Activated CD4-positive, alpha-beta T cell treated with anti-CD3 and anti-CD28 coated beads, Interleukin-2, amount 10 ng/mL, durations not matched to agents 24 days and 14 days (primary cell): ENCODE results near the gene AVPI1. TPM values are rescaled to one million over a fixed set of nuclear protein-coding genes. Genes with fewer than 3 reads are reported as not detected.

ENCODE experiments used
- DNase-seq: peaks from one replicate; pipeline ENCODE4 v3.0.0; 2022
- H3K27ac Mint-ChIP-seq: one replicate; pipeline ENCODE4 v1.8.0; 2022; ENCODE audit warnings: mild to moderate bottlenecking, mixed read lengths
- H3K27me3 Mint-ChIP-seq: one replicate; pipeline ENCODE4 v1.8.0; 2022; ENCODE audit warnings: mixed read lengths
- H3K36me3 Mint-ChIP-seq: one replicate; pipeline ENCODE4 v1.8.0; 2022; ENCODE audit warnings: low read depth, mild to moderate bottlenecking, mixed read lengths
- H3K4me1 Mint-ChIP-seq: one replicate; pipeline ENCODE4 v1.8.0; 2021; ENCODE audit warnings: mixed read lengths
- H3K4me3 Mint-ChIP-seq: one replicate; pipeline ENCODE4 v1.8.0; 2022; ENCODE audit warnings: mild to moderate bottlenecking, moderate library complexity, mixed read lengths
- H3K9me3 Mint-ChIP-seq: one replicate; pipeline ENCODE4 v1.8.0; 2021; ENCODE audit warnings: mixed read lengths
- intact Hi-C: fragments of 100-400 bp; cut with micrococcal nuclease; formaldehyde crosslinking; loops from one replicate; pipeline ENCODE4 v1.15.1; 2023
- total RNA-seq: library from RNA; stranded (reverse); gene quantifications from 2 replicates; pipeline ENCODE4 v1.2.3, GENCODE V29; 2022

Gene AVPI1
- total RNA-seq, 1 donor from 2014 or later, result 1.1 TPM

- Mint-ChIP-seq H3K36me3 (no peaks in the 10 kb centered on the region), H3K4me3 (no peak overlapping the region), H3K27me3 (peaks cover 10% of the 10 kb centered on the region), H3K27ac (no peak overlapping the region), H3K4me1 (peaks cover 5% of the 10 kb centered on the region), H3K9me3 (no peaks in the 10 kb centered on the region)
- intact Hi-C loops, result no loop called here
- DNase-seq, result no peak
These were observed 31.7 kb upstream of the AVPI1 start for GRCh38 chr10:97718659-97719142.

- Mint-ChIP-seq H3K9me3 (no peaks in the 10 kb centered on the region), H3K4me1 (peaks cover 5% of the 10 kb centered on the region), H3K27ac (no peak overlapping the region), H3K4me3 (no peak overlapping the region), H3K27me3 (peaks cover 10% of the 10 kb centered on the region), H3K36me3 (no peaks in the 10 kb centered on the region)
- no peak for DNase-seq
- intact Hi-C loops, result no loop called here
These were observed 31.1 kb upstream of the AVPI1 start for GRCh38 chr10:97718178-97718577.

- H3K9me3 Mint-ChIP-seq, result no peaks in the 10 kb centered on the region
These were observed 30.6 kb upstream of the AVPI1 start for GRCh38 chr10:97717627-97718026.

DNA sequence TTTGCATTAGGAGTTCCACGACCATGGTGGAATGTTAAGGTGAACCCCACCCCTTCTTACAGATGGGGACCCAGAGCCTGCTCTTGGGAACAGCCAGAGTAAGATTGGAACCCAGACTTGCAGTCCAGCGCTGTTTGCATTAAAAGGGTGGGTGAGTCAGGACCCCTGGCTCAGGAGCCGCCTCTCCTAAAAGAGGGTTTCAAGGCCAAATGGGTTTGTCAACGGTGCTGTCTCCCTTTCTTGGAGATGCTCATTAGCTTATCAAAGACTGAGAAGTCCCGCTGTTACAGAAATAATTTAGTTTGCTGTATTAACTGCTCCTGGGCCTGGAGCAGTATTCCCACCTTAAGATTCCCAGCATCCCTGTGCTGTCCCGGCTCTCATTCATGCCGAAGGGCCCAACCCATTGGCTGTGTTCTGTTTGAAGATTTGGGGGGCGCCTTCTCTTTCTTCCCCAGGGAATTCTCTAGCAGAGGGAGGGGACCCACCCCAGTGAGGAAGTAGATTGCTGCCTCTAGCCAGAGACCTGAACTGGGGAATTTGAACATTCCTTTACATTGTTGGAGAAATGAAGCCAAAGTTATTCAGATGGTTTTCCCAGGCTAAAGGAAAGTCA, 28.3 kb upstream of the AVPI1 start:
- intact Hi-C loops, result no loop called here

More at GRCh38 chr10:97717627-97718026, 30.6 kb upstream of the AVPI1 start:
- intact Hi-C loops, result no loop called here
- Mint-ChIP-seq H3K27me3 (peaks cover 15% of the 10 kb centered on the region), H3K4me3 (no peak overlapping the region), H3K4me1 (peaks cover 10% of the 10 kb centered on the region), H3K27ac (no peak overlapping the region), H3K36me3 (no peaks in the 10 kb centered on the region)
- no peak for DNase-seq

GRCh38 chr10:97714401-97715258, 27.6 kb upstream of the AVPI1 start:
- H3K27ac Mint-ChIP-seq, result peak overlapping the region; percentile 97

More for the DNA sequence above, 28.3 kb upstream of the AVPI1 start:
- DNase-seq, result no peak
- peak overlapping the region; percentile 97 for H3K4me3 Mint-ChIP-seq
- peaks cover 18% of the 10 kb centered on the region for H3K27me3 Mint-ChIP-seq
- H3K4me1 Mint-ChIP-seq, result peaks cover 10% of the 10 kb centered on the region
- no peaks in the 10 kb centered on the region for H3K36me3 Mint-ChIP-seq
- peak overlapping the region; percentile 65 for H3K27ac Mint-ChIP-seq
- no peaks in the 10 kb centered on the region for H3K9me3 Mint-ChIP-seq

GRCh38 chr10:97713826-97714400, 26.9 kb upstream of the AVPI1 start:
- H3K9me3 Mint-ChIP-seq, result no peaks in the 10 kb centered on the region
- H3K36me3 Mint-ChIP-seq, result no peaks in the 10 kb centered on the region
- peaks cover 26% of the 10 kb centered on the region for H3K27me3 Mint-ChIP-seq
- H3K4me3 Mint-ChIP-seq, result peak overlapping the region; percentile 97
- DNase-seq, result peak; percentile 87
- peaks cover 10% of the 10 kb centered on the region for H3K4me1 Mint-ChIP-seq
- peak overlapping the region; percentile 97 for H3K27ac Mint-ChIP-seq
- intact Hi-C loops, result loop anchor here (1.0 kb wide), 2 partner anchors 23 to 27 kb away; partner anchors contain the start of genes AVPI1 and ZFYVE27

More at GRCh38 chr10:97714401-97715258, 27.6 kb upstream of the AVPI1 start:
- intact Hi-C loops, result loop anchor here (1.0 kb wide), 2 partner anchors 23 to 27 kb away; partner anchors contain the start of genes AVPI1 and ZFYVE27
- peak; percentile 61 for DNase-seq
- peaks cover 20% of the 10 kb centered on the region for H3K27me3 Mint-ChIP-seq
- peak overlapping the region; percentile 97 for H3K4me3 Mint-ChIP-seq
- H3K36me3 Mint-ChIP-seq, result no peaks in the 10 kb centered on the region
- H3K4me1 Mint-ChIP-seq, result peaks cover 10% of the 10 kb centered on the region
- no peaks in the 10 kb centered on the region for H3K9me3 Mint-ChIP-seq

- peak; percentile 62 for DNase-seq
- intact Hi-C loops, result no loop called here
- no peaks in the 10 kb centered on the region for H3K36me3 Mint-ChIP-seq
- H3K4me1 Mint-ChIP-seq, result peaks cover 10% of the 10 kb centered on the region
- no peaks in the 10 kb centered on the region for H3K9me3 Mint-ChIP-seq
- H3K27me3 Mint-ChIP-seq, result peaks cover 26% of the 10 kb centered on the region
- peak within 1 kb of the TSS; percentile 97 for H3K4me3 Mint-ChIP-seq
- peak within 1 kb of the TSS; percentile 97 for H3K27ac Mint-ChIP-seq
These were observed 26.3 kb upstream of the AVPI1 start, which contains the start of gene MARVELD1 for GRCh38 chr10:97713339-97713825. MARVELD1 (plus strand) TSS chr10:97713730; CDS start chr10:97713877, 147 bp downstream.

- H3K4me3 Mint-ChIP-seq, result peak overlapping the region; percentile 28
- peaks cover 29% of the 10 kb centered on the region for H3K27me3 Mint-ChIP-seq
- H3K27ac Mint-ChIP-seq, result no peak overlapping the region
- intact Hi-C loops, result no loop called here
- DNase-seq, result no peak
- H3K36me3 Mint-ChIP-seq, result no peaks in the 10 kb centered on the region
- peaks cover 10% of the 10 kb centered on the region for H3K4me1 Mint-ChIP-seq
- no peaks in the 10 kb centered on the region for H3K9me3 Mint-ChIP-seq
These were observed 24.9 kb upstream of the AVPI1 start for GRCh38 chr10:97711640-97712572.

DNA sequence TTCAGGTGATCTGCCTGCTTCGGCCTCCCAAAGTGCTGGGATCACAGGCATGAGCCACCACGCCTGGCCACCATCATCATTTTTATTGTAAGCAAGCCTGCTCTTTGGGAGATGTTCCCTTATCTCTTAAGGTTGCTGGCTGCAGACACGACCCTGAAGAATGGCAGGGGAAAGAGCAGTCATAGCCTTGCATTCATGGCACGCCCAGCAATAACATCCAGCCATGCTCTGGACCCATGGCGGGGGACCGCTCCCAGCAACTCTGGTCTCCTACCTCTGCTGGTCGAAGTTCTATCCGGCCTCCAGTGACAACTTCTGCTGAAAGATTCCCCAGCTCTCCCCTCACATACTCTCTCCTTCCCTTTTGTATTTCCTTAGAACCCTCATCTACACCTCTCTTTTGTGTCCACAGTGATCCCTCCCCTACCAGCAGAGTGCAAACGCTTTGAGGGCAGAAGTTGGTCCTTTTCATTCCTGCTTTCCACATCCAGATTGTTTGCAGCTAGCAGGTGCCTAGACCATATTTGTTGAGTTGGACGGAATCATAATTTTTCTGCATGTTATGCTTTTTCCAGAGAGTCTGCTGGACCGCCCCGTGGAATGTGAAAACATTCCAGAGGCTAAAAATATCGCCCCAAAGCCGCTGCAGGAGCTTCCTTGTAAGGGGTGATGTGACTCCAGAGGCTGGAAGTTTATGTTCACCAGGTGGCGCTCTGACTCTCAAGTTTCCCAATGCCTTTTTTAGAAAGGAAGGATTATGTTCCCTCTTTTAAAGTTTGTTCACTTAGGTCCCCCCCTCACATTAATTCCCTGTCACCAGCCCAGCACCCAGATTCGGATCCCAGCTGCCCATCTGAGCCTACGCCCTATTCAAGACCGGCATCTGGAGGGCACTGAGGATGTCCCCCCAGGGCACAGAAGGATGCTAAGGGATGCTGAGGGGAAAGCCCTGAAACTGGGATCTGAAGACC, 22.2 kb upstream of the AVPI1 start:
- no peak overlapping the region for H3K27ac Mint-ChIP-seq
- no peaks in the 10 kb centered on the region for H3K9me3 Mint-ChIP-seq
- peak; percentile 82 for DNase-seq
- peaks cover 22% of the 10 kb centered on the region for H3K27me3 Mint-ChIP-seq
- H3K4me3 Mint-ChIP-seq, result no peak overlapping the region
- peaks cover 8% of the 10 kb centered on the region for H3K4me1 Mint-ChIP-seq
- intact Hi-C loops, result loop anchor here (1.0 kb wide), 1 partner anchor 22 kb away; no protein-coding TSS in a partner anchor
- no peaks in the 10 kb centered on the region for H3K36me3 Mint-ChIP-seq

GRCh38 chr10:97708167-97708566, 21.1 kb upstream of the AVPI1 start:
- Mint-ChIP-seq H3K9me3 (no peaks in the 10 kb centered on the region), H3K4me3 (no peak overlapping the region), H3K36me3 (no peaks in the 10 kb centered on the region), H3K27me3 (peaks cover 25% of the 10 kb centered on the region), H3K27ac (no peak overlapping the region), H3K4me1 (peaks cover 5% of the 10 kb centered on the region)
- no peak for DNase-seq
- intact Hi-C loops, result no loop called here

DNA sequence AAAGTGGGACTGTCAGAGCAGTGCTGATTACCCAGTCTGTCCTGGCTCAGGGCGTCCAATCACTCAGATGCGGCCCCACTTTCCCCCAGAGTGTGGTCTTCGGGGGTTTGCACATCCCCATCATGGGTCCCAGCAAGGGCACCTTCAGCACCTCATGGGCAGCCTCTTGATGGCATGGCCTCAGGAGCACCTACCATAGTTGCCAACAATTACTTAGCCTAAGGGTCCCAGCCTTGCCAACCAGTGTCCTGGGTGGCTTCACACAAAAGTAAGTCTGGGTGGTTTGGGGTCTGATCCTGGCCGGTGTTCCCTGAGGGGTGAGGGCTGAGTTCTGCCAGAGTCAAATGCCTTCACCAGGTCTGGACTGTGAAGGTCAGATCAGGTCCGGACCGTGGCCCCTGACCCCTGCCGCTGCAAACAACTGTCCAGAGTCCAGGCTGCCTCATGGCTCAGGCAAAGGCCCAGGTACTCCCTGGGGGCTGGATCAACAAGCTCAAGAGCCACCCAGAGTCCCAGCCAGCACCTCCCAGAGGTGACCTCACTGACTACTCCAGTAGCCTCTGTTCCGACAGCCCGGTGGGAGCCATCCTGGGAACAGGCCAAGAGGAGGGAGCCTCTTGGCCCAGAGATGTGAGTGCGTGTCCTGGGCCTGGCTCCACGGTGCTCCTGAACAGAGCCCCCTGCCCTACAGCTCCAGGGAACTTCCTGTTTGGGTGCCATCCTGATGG, 20.3 kb upstream of the AVPI1 start:
- no peaks in the 10 kb centered on the region for H3K36me3 Mint-ChIP-seq
- H3K27ac Mint-ChIP-seq, result no peak overlapping the region
- peaks cover 22% of the 10 kb centered on the region for H3K27me3 Mint-ChIP-seq
- H3K9me3 Mint-ChIP-seq, result no peaks in the 10 kb centered on the region
- intact Hi-C loops, result no loop called here
- no peak for DNase-seq
- H3K4me3 Mint-ChIP-seq, result no peak overlapping the region
- H3K4me1 Mint-ChIP-seq, result no peaks in the 10 kb centered on the region
